Vagina (tissue), 2 donors: Measurements from ENCODE around the gene ZGRF1.

ENCODE experiments used
- POLR2AphosphoS5 ChIP-seq, 2 donors: sonication (generic); formaldehyde crosslinking; IDR thresholded peaks; one replicate each; pipeline ENCODE4 v1.9.0; 2017; ENCODE audit warnings: antibody characterized with exemption in 2 of 2, mild to moderate bottlenecking in 2 of 2, low read depth in 1 of 2; ENCODE audit not compliant: insufficient read depth in 1 of 2
- TF ChIP-seq, protein P1 (sequence below), 3 experiments: fragments of 450-650 bp in 2 of 3; fragments of 200-600 bp in 1 of 3; sonication (generic) in 1 of 3; IDR thresholded peaks; one replicate each; pipeline ENCODE4 v1.5.1; 2017 to 2019; ENCODE audit warnings: antibody characterized with exemption in 3 of 3, mild to moderate bottlenecking in 2 of 3, moderate library complexity in 2 of 3

DNA sequence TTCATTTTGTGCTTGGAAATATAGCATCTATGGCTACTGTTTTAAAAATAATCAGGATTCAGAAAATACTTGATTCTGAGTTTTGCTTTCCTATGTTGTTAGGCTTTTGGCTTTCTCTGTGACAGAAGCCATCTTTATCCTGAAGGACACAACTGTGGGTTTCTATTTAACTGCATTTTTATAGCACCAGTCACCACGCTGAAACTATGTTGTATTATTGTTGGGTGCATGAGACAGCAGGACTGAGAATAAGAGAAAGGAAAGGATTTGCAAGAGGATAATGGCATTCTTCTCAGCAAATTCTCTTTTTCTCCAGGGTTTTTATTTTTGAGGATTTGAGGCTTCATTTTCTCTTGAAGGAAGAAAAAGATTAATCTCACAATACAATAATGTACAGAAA is 110.6 kb downstream of the ZGRF1 start:
- TF ChIP-seq, protein P1, sequence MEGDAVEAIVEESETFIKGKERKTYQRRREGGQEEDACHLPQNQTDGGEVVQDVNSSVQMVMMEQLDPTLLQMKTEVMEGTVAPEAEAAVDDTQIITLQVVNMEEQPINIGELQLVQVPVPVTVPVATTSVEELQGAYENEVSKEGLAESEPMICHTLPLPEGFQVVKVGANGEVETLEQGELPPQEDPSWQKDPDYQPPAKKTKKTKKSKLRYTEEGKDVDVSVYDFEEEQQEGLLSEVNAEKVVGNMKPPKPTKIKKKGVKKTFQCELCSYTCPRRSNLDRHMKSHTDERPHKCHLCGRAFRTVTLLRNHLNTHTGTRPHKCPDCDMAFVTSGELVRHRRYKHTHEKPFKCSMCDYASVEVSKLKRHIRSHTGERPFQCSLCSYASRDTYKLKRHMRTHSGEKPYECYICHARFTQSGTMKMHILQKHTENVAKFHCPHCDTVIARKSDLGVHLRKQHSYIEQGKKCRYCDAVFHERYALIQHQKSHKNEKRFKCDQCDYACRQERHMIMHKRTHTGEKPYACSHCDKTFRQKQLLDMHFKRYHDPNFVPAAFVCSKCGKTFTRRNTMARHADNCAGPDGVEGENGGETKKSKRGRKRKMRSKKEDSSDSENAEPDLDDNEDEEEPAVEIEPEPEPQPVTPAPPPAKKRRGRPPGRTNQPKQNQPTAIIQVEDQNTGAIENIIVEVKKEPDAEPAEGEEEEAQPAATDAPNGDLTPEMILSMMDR (IDR thresholded peaks at IDR 0.05): no peak
- TF ChIP-seq POLR2AphosphoS5 (IDR thresholded peaks at IDR 0.05; ENCODE audit: insufficient read depth in 1 of 2, low read depth in 1 of 2): no peak
